22Rv1 (cell line): ENCODE results near the gene MROH7.
"Not testable (repeated sequence)": the region's sequence is repeated elsewhere in the genome, so short reads cannot be mapped to it uniquely, and the experiment has no call there.

Experiments used
- H3K27ac ChIP-seq: fragments of 450-650 bp; 2 replicates; pipeline ENCODE4 v1.5.1; 2017
- CTCF ChIP-seq: fragments of 450-650 bp; IDR thresholded peaks from 2 replicates; pipeline ENCODE4 v1.5.1; 2017; ENCODE audit warnings: mild to moderate bottlenecking
- ZFX ChIP-seq: fragments of 450-650 bp; IDR thresholded peaks from 2 replicates; pipeline ENCODE4 v1.6.1; 2017; ENCODE audit warnings: antibody characterized with exemption, borderline replicate concordance

Gene MROH7

DNA sequence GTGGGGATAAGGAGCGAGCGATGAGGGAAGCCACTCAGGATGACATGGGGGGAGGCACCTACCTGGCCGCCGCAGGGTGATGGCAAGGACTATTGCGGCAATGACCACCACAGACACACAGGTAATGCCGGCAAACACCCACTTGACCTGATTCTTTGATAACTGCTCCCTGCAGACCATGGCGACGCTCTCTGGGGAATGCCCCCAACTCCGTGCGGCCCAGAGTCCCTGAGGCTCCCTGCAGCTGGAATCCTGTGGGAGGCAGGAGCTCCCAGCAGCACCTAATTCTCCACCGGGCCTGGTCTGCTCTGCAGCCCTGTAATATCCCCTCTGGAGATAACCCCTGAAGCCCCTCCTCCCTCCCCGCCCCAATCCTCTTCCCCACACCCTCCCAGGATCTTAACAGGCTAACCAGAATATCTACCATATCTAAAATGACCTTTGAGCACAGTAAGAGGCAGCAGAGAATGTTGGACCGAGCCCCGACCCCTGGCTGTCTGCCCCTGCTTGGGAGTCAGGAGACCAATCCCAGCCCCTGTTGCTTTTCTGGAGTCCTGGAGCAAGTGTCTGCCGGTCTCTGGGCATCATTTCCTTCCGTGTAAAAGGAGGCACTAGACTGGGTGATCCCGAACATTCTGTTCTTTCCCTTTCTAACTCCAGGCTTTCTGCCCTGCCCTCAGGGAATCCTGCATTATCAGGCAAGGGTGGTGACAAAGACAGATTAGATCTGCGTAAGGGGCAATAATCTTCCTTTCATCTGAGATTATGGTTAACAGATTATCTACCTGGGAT, 18.2 kb upstream of the MROH7 start, which contains the start of gene FAM151A:
Gene FAM151A, minus strand, starts transcription at position 310 of the 792 bp plus-strand sequence. Its CDS starts 130 bp downstream, at position 180.
- no peak within 1 kb of the TSS for H3K27ac ChIP-seq
- TF ChIP-seq ZFX (no peak), CTCF (no peak)

GRCh38 chr1:54624466-54625464, 16.8 kb upstream of the MROH7 start:
- no peak for TF ChIP-seq ZFX
- no peak for TF ChIP-seq CTCF
- no peak overlapping the region for H3K27ac ChIP-seq

GRCh38 chr1:54627196-54627595, 14.4 kb upstream of the MROH7 start:
- TF ChIP-seq CTCF: no peak
- no peak for TF ChIP-seq ZFX
- H3K27ac ChIP-seq: no peak overlapping the region

- not testable (repeated sequence) for H3K27ac ChIP-seq
Measured at GRCh38 chr1:54635804-54636203, 5.8 kb upstream of the MROH7 start.

- H3K27ac ChIP-seq: not testable (repeated sequence)
Measured at GRCh38 chr1:54636461-54637446, 4.8 kb upstream of the MROH7 start.

DNA sequence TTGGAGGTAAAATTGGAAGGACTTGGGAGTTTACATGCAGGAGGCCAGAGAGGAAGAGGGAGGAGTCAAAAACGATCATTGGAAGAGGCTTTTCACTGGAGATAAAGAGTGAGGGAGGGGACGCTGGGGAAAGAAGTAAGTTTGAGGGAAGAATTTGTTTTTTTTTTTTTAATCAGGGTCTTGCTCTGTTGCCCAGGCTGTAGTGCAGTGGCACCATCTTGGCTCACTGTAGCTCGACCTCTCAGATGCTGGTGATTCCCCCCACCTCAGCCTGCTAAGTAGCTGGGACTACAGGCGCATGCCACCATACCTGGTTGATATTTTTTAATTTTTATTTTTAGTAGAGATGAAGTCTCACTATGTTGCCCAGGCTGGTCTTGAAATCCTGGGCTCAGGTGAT, 1.2 kb upstream of the MROH7 start:
- no peak for TF ChIP-seq CTCF
- no peak for TF ChIP-seq ZFX
- no peak overlapping the region for H3K27ac ChIP-seq

- H3K27ac ChIP-seq: no peak overlapping the region
- TF ChIP-seq CTCF: no peak
- TF ChIP-seq ZFX: no peak
Measured at GRCh38 chr1:54643736-54644135, 2.1 kb downstream of the MROH7 start.
